Stimulated activated CD4-positive, alpha-beta T cell treated with anti-CD3 and anti-CD28 coated beads, Interleukin-2, amount 100 ng/mL, for 24 hours (primary cell): ENCODE results near the gene GNAQ.

Source experiments
- DNase-seq, 2 donors: peaks; one replicate each; pipeline ENCODE4 v3.0.0-alpha.2; 2020

The GNAQ gene

GRCh38 chr9:77672183-77672582 is 359.4 kb downstream of the GNAQ start:
- DNase-seq, result no peak

GRCh38 chr9:77667151-77667550 is 364.5 kb downstream of the GNAQ start:
- DNase-seq, result no peak
